NCI-H2227 treated with DMSO at 0.1 percent for 48 hours (cell line): ENCODE data around the gene COX6B2.
"Not testable (repeated sequence)": the region's sequence is repeated elsewhere in the genome, so short reads cannot be mapped to it uniquely, and the experiment has no call there.

Source experiments
- DNase-seq: peaks from one replicate; lab custom pipeline; 2025; lab: John Stamatoyannopoulos, UW

The COX6B2 gene, protein sequence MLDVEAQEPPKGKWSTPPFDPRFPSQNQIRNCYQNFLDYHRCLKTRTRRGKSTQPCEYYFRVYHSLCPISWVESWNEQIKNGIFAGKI

DNA sequence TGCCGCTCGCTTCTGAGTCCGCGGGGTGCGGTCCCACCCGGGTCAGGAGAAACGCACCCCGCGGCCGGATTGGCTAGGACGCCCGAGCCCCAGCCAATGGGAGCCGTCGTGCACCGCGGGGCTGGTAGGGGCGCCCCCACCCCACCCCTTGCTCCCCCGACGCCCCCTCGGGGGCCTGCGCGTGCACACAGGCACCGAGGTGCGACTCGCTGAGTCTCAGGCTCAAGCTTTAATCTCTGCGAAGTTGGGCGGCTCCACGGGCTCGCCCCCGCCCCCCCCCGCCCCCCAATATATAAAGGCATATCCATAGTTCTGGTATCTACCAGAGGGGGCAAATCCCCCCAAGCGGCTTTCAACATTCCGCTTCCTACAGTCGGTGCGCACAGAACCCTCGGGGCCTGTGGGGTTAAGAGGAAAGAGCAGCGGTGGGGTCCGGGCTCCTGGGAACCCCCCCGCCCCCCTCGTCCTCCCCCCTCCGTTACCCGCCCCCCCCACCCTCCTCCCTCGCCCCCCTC is at the start of gene COX6B2:
COX6B2 (minus strand) TSS at position 22 of the 515 bp plus-strand sequence. CDS start 198 bp downstream, outside the sequence.
- no peak for DNase-seq

DNA sequence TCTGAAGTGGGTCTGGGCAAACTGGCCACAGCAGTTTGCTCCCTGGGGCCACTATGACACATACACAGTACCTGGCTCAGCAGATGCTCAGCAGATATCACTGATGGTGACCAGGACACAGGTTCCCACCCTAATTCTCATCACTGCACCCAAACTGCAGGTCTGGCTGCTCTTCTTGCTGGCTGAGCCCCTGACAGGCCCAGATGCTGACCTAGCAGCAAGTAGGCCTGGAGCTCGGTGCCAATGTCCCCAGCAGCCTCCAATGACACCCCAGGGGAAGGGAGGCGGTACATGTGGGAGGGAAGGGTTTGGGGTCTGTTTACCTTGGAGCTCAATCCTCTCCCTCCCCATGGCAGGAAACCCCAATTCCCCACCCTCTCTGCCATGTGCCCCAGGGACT is 48.0 kb upstream of the COX6B2 start:
- no peak for DNase-seq

DNA sequence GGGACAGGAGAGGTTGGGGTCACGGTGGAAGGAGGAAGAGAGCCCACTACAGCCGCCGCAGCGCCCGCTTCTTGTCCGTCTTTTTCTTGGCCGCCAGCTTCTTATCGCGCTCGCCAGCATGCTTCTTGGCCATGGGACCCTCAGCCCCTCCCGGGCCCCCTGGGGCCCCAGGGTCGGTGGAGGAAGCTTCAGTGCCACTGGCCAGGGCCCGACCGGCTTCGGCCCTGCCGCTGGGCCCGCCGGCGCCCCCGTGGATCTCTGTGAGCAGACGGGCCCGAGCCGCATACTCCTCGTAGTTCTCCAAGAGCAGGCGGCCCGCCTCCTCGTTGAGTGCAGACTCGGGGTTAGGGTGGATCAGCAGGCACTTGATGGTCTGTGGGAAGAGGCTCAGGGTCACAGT is 46.9 kb upstream of the COX6B2 start:
- DNase-seq, result not testable (repeated sequence)

DNA sequence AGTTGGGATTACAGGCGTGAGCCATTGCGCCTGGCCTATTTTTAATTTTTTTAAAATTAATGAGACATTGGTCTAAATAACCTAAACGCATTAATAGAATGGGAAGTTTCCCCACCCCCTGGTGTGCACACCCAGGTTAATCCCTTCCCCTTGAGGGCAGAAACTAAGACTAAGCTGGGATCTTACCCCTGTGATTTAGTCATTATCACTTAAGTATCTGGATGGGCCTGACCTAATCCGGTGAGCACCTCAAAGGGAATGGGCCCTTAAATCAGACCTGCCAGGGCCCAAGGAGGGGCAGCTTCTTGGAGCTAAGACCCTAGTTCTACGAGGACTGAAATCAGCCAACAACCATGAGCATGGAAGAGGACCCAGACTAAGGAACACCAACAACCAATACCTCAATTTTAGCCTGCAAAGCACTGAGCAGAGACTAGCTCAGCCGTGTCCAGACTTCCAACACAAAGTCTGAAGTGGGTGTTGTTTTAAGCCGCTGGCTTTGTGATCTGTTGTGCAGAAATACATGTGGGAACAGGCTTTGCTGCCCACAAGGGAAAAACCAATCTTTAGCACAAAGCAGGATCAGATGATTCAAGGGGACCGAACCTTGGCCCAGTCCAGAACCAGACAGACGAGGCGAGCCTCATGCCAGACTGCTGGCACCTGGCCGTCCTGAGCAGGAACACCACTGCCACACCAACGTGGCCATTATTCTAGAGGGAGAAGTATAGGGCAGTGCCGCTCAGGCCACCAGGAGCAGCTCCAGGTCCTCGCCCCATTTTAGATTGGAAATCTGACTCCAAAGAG is 46.0 kb upstream of the COX6B2 start:
- no peak for DNase-seq

DNA sequence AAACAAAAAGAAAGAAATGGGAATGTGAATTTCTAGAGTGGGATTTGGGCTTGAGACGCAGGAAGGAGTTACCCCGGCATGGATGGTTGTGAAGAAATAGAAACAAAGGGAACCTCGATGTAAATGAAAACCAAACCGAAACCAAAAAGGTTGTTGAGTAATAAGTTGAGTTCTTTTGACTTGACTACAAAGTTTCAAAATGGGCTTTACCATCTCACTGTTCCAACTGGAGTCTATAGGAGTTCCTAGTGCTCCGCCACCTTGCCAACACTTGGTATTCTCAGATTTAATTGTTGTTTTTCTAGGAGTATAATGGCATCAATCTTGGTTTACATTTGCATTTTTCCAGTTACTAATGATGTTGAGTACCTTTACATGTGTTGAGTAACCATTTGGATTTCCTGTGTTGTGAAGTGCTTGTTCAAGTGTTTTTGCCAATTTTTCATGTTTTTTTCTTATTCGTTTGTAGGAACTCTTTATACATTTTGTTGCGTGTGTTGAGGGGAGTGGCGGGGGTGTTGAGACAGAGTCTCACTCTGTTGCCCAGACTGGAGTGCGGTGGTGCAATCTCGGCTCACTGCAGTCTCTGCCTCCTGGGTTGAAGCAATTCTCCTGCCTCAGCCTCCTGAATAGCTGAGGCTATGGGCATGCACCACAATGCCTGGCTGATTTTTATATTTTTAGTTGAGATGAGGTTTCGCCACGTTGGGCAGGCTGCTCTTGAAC is 43.8 kb upstream of the COX6B2 start:
- no peak for DNase-seq

DNA sequence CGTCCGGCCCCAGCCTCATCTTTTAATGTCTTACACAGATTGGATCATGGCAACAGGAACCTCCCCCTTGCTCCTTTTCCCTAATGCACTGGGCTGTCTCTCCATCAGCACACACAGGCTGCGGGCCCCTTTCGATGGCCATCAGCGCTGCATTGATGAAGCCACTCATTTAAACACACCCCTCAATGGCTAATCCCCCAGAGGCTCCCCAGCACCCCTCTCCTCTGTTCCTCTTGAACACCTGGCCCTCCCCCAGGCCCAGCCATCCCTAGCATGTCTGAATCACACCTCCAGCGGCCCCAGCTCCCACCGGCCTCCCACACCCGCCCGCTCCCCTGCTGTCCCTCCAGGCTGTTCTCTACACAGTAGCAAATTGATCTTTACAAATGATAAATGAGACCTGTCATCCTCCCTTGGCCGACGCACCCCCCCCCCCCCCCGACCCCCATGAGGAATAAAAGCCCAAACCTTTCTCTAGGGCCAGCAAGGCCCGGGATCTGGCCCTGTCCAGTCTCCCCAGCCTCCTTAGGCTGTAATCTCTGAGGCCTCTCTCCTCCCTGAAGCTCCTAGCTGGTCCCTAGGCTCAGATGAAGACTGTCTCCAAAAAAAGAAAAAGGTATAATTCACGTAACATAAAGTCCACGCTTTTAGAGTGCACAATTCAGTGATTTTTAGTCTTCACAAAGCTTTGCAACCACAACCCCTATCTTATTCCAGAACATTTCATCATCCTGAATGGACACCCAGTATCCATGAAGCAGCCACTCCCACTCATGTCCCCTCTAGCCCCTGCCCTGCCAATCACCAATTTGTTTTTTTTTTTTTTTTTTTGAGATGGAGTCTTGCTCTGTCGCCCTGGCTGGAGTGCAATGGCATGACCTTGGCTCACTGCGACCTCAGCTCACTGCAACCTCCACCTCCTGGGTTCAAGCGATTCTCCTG is 38.6 kb upstream of the COX6B2 start:
- DNase-seq, result no peak

DNA sequence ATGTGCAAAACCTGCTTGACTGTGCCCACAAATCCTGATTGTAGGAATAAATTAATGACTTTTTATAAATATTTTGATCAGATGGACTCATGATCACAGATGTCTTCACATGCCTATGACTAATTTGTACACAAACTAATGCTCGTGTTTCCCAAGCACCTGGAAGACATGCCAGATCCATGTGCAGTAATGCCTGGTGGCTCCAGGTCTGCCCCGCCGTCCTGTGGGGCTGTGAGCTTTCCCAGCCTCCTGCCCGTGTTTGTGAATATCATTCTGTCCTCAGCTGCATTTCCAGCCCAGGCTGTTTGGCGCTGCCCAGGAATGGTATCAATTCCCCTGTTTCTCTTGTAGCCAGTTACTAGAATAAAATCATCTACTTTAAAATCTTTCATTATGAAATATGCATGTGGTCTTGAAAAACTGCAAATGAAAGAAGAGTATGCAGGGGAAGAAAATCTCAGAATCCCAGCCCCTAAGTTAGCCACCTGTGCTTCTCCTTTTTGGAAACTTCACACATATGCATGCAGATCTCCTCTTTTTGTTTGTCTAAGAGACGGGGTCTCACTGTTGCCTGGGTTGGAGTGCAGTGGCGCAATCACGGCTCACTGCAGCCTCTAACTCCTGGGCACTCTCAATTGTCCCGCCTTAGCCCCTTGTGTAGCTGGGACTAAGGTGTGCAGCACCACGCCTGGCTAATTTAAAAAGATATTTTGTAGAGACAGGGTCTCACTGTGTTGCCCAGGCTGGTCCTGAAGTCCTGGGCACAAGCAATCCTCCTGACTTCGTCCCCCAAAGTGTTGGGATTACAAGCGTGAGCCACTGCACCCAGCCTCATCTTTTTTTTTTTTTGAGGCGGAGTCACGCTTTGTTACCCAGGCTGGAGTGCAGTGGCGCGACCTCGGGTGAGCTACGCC is 37.4 kb upstream of the COX6B2 start:
- no peak for DNase-seq

DNA sequence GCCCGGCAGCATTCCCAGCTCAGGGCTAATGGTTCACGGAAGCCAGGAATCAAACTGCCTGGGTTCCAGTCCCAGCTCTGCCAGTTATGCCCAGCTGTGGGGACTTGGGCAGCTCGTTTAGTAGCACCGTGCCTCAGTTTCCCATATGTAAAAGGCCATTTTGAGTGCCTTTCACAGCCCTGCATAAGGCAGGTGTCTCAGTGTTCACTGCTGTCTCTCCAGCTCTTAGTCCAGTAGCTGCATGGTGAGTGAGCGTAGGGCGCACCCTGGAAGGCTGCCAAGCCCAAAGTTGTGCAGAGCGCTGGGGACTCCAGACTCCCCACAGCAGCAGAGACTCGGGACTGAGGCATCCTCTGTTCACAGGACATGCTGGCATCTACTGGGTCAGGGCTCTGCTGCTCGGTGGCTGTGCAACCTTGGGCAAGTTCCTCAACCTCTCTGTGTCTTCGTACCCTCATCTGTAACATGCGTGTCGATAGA is 36.7 kb upstream of the COX6B2 start:
- DNase-seq, result no peak

DNA sequence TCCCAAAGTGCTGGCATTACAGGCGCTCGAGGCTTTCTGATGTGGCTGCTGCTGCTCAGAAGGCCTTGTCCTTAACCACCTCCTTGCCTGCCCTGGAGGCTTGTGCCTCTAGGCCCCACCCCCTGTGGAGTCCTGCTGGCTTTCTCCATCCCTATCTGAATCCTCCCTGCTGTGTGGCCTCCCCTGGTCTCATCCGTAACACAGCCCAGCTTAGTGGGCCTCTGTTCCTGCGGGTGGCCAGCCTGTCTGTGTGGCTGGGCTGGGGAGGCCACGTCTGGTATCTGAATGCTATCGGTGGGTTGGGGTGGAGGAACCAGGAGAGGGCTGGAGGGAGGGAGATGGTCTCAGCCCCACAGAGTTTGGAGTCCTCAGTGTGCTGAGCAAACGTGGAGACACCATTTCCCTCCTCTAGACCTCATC is 36.0 kb upstream of the COX6B2 start:
- no peak for DNase-seq

DNA sequence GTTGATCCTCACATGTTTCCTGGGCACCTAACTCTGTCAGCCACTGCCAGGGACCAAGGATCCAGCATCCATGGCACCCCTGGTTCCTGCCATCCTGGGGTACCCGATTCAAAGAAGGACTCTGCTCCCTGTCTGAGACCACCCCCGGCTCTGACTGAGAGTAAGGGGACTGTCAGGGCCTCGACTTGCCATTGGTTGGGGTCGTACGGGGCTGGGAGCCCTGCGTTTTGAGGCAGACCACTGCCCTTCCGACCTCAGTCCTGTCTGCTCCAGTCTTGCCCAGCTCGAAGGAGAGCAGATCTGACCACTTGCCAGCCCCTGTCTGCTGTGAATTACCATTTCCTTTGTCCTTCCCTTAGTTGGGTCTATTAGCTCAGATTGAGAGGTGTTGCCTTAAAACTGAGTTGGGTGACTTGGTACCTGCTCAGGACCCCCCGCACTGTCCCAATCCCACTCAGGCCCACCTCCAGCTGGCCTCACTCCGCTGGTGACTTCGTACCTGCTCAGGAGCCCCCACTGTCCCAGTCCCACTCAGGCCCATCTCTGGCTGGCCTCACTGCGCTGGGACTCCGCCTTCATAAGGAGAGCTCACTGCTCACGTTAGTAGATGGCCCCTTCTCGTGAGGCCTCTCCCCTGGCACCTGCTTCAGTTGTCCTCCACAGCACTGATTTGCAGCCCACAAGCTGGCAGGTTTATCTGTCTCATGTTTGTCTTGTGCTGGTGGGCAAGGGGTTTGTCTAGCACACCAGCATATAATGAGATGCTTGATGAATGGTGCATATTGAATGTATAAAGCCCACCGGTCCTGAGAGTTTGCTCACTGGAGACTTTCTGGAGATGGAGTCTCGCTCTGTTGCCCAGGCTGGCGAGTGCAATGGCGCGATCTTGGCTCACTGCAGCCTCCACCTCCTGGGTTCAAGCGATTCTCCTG is 35.1 kb upstream of the COX6B2 start:
- no peak for DNase-seq

DNA sequence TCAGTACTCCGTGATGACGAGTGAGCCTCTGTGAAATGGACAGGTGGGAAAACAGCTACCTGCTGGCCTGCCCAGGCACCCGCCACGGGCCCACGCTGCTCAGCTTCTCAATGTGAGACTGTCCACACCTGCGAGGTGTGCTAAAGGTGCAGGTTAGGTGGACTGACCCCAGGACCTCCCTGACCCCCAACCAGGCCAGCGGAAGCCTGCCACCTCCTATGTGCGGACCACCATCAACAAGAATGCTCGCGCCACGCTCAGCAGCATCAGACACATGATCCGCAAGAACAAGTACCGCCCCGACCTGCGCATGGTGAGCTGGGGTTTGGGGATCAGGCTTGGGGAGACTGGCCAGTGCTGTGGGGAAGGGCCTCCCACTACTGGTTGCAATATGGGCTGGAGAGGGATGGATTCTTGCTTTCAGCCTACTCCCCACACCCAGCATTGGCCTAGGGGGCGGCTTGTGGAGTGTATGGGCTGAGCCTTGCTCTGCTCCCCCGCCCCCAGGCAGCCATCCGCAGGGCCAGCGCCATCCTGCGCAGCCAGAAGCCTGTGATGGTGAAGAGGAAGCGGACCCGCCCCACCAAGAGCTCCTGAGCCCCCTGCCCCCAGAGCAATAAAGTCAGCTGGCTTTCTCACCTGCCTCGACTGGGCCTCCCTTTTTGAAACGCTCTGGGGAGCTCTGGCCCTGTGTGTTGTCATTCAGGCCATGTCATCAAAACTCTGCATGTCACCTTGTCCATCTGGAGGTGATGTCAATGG is 33.4 kb upstream of the COX6B2 start:
- DNase-seq, result no peak

DNA sequence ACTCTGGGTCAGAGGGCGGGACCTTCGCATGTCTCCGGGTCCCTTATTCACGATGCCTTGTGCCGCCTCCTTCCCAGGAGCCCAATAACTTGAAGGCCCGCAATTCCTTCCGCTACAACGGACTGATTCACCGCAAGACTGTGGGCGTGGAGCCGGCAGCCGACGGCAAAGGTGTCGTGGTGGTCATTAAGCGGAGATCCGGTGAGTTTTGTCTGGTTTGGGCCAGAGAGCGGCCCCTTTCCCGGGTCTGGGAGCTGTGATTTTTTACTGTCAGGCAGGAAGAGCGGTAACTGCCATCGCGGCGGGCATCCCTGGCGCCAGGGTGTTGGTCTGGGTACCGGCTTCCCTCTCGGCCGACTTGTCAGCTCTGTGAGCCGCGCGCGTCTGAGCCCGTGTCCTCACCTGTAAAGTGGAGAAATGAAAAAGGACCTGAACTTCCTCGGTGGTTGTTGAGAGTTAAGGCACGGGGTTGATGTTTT is 32.0 kb upstream of the COX6B2 start:
- DNase-seq, result no peak

DNA sequence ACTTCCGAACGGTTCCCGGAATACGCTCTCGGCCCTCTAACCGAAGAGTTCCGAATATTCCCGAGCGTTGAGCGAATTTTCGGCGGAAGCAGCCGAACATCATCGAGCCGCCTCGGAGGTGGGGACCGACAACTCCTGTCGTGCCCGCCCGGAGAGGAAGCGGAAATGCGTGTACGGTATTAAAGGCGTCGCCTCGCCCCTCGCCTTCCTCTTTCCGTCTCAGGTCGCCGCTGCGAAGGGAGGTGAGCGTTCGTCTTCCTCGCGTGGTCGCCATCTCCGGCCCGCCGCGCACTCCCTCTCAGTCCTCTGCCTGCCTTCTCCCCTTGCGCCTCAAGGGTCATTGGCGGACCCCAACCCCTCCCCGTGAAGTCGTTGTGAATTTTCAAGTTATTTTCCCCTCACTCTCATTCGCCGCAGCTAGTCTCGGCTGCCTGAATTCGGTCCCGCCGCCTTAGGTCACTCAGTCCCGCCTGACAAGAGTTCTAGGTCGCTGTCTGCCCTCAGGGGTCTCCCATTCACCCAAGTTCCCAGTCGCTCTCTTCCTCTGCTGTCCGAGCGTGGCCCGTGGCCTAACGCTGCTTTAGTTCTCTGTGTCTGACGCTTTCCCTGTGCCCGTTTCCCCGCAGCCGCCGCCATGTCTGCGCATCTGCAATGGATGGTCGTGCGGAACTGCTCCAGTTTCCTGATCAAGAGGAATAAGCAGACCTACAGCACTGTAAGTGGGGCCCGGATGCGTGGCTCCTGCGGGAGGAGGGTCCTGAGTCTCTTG is 31.4 kb upstream of the COX6B2 start, which contains the start of gene RPL28:
RPL28 (plus strand) TSS at position 209 of the 769 bp plus-strand sequence; CDS start at position 635, 426 bp downstream.
- peak; percentile 100 for DNase-seq

DNA sequence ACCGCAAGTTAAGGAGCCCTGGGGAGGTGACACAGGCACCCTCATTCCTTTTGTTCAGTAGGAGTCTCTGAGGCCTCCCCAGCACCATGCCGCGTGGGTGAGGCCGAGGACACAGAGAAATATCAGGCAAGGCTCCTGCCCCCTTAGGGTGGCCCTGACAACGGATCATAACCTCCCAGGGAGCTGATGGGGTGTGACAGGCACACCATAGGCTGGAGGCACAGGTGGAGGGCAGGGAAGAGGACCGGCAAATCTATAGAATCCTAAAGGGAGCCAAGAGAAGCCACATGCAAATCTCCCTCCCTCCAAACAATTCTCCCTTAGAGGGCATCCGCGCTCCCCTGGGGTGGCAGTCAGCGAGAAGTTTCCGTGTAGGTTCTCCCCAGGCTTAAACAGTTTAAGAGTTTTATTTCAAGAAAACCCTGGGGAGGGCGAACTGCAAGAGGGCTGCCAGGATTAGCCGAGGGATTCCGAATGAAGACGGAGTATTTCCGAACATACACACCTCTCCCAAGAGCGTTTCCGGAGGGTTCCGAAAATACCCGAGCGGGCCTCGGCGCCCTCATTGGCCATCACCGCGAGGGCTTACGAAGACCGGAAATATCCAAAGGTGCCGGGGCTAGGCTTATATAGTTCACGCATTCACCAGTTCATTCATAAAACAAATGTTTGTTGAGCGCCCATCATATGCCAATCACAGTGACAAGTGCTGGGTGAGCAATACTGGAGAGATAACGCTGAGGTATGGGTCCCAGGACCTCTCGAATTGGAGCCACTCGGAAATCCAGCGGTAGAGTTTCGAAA is 30.6 kb upstream of the COX6B2 start:
- DNase-seq, result peak; percentile 100

DNA sequence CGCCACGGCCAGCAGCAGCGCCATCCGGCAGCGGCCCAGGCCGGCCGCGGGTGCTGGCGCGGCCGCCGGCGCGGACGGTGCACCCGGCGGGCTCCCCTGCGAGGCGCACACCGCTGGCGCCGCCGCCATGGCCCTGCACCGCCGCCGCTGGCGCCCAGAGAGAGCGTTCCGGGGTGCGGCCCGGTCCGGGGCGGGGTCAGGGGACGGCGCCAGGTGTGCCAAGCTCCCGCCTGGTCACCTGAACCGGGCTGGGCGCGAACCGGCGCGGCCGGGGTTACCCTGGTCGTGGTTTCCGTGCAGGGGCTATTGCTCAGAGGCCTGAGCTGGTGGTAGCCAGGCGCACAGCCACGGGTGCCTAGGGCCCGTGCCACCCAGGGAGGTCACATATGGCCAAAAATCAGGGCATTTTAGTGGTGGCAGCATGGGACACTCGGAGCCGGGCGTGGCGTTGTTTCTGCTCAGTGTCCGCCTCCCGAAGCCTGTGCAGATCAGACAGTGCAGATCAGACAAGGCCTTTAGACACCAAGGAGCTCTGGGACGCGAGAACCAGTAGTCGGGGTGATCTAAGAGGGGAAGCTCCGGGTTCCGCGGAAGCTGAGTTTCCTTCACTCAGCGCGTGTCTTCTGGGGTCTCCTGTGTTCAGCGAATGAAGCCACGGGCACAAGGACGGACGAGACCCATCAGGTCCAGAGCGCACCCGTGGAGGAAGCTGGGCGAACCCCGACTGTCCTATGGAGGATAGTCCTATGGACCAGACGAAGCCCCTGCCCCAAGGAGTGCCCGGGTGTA is 29.8 kb upstream of the COX6B2 start, which contains the start of gene TMEM238:
TMEM238 (minus strand) TSS at position 162 of the 789 bp plus-strand sequence; CDS start at position 129, 33 bp downstream.
- no peak for DNase-seq
